ENCODE results near the gene DENR.
"Not testable (repeated sequence)": the region's sequence is repeated elsewhere in the genome, so short reads cannot be mapped to it uniquely, and the experiment has no call there.

The DENR gene, protein sequence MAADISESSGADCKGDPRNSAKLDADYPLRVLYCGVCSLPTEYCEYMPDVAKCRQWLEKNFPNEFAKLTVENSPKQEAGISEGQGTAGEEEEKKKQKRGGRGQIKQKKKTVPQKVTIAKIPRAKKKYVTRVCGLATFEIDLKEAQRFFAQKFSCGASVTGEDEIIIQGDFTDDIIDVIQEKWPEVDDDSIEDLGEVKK

DNA sequence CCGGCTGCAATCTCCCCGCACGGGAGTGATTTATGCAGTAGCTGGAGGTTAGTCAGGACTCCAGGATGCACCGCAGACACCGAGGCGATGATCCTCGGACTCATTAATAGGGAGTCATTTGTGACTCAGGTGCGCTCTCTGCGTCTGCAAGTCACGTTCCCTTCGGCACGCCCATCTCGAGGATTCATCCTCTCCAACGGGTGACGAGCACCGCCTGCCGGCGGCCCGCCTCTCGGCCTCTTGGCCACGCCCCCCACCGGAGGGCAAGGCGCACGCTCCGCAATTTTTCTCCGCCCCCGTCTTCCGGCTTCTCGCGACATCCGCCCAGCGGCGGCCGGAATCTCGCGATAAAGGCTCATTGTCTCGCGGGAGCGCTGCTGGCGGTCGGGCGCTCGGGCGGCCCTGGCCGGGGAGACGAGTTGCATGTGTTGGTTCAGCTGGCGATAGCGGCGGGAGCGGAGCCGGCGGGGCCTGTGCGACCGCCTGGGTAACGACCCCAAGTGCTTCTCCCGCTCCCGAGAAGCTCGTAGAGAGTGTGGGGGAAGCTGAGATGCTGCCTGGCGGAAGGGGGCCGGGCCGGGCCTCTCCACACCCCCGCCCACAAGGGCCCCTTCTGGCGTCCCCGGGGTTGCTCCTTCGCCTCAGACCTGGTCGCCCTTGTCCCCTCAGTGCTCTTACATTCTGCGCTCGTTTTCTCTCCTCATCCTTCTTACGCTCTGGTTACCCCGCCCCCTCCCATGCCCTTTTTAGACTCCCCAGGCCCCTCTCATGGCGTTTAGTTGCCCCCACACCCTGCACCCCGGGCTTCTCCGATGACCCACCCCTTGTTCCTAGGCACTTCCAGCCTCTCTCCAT lies at the start of gene DENR:
DENR (plus strand) TSS at position 361 of the 855 bp plus-strand sequence. CDS start 878 bp downstream, outside the sequence.
- no peak for TF ChIP-seq YY1 (IDR thresholded peaks at IDR 0.05; ENCODE audit: insufficient read depth, insufficient read length)
- TF ChIP-seq SUZ12 (IDR thresholded peaks at IDR 0.05; ENCODE audit: extremely low read depth, insufficient read depth, insufficient read length): no peak
- Histone ChIP-seq H3K4me3 (ENCODE audit: insufficient read length, low read depth) (peak within 1 kb of the TSS; percentile 96), H3K4me1 (ENCODE audit: insufficient read depth, insufficient read length) (peaks cover 8% of the 10 kb centered on the region), H3K9ac (ENCODE audit: insufficient read length, low read depth) (peak within 1 kb of the TSS; percentile 99), H3K27me3 (ENCODE audit: insufficient read depth, insufficient read length) (no peaks in the 10 kb centered on the region), H3K9me3 (ENCODE audit: insufficient read depth, low read length) (no peaks in the 10 kb centered on the region; the same call in 1 of the 2 replicates), H3K36me3 (ENCODE audit: insufficient read depth, insufficient read length, low read length) (peaks cover 42% of the 10 kb centered on the region)
- peak; percentile 97 for DNase-seq (ENCODE audit: low read depth, low spot score)

GRCh38 chr12:122702890-122703611 lies 49.6 kb upstream of the DENR start, which contains the start of gene HCAR2:
TSS of gene HCAR2 (minus strand) at chr12:122703357. CDS start at chr12:122703283, 74 bp downstream.
- H3K9me3 ChIP-seq (ENCODE audit: insufficient read depth, low read length); H3K9ac ChIP-seq (ENCODE audit: insufficient read length, low read depth); H3K4me3 ChIP-seq (ENCODE audit: insufficient read length, low read depth); DNase-seq (ENCODE audit: low read depth, low spot score); H3K27me3 ChIP-seq (ENCODE audit: insufficient read depth, insufficient read length); H3K36me3 ChIP-seq (ENCODE audit: insufficient read depth, insufficient read length, low read length); H3K4me1 ChIP-seq (ENCODE audit: insufficient read depth, insufficient read length): not testable (repeated sequence)

- H3K36me3 ChIP-seq (ENCODE audit: insufficient read depth, insufficient read length, low read length); H3K9ac ChIP-seq (ENCODE audit: insufficient read length, low read depth); H3K9me3 ChIP-seq (ENCODE audit: insufficient read depth, low read length); H3K4me3 ChIP-seq (ENCODE audit: insufficient read length, low read depth); H3K4me1 ChIP-seq (ENCODE audit: insufficient read depth, insufficient read length); DNase-seq (ENCODE audit: low read depth, low spot score); H3K27me3 ChIP-seq (ENCODE audit: insufficient read depth, insufficient read length): not testable (repeated sequence)
These were observed 48.8 kb upstream of the DENR start for GRCh38 chr12:122703841-122704240.

- not testable (repeated sequence) for H3K9me3 ChIP-seq (ENCODE audit: insufficient read depth, low read length); H3K9ac ChIP-seq (ENCODE audit: insufficient read length, low read depth); H3K4me3 ChIP-seq (ENCODE audit: insufficient read length, low read depth); H3K4me1 ChIP-seq (ENCODE audit: insufficient read depth, insufficient read length); H3K36me3 ChIP-seq (ENCODE audit: insufficient read depth, insufficient read length, low read length); DNase-seq (ENCODE audit: low read depth, low spot score); H3K27me3 ChIP-seq (ENCODE audit: insufficient read depth, insufficient read length)
These were observed 43.3 kb upstream of the DENR start for GRCh38 chr12:122709287-122709686.

- H3K9ac ChIP-seq (ENCODE audit: insufficient read length, low read depth); H3K4me1 ChIP-seq (ENCODE audit: insufficient read depth, insufficient read length); H3K4me3 ChIP-seq (ENCODE audit: insufficient read length, low read depth); H3K9me3 ChIP-seq (ENCODE audit: insufficient read depth, low read length); H3K27me3 ChIP-seq (ENCODE audit: insufficient read depth, insufficient read length); DNase-seq (ENCODE audit: low read depth, low spot score); H3K36me3 ChIP-seq (ENCODE audit: insufficient read depth, insufficient read length, low read length): not testable (repeated sequence)
These were observed 42.3 kb upstream of the DENR start for GRCh38 chr12:122710341-122710740.

- not testable (repeated sequence) for H3K36me3 ChIP-seq (ENCODE audit: insufficient read depth, insufficient read length, low read length); H3K4me1 ChIP-seq (ENCODE audit: insufficient read depth, insufficient read length); H3K27me3 ChIP-seq (ENCODE audit: insufficient read depth, insufficient read length); H3K9ac ChIP-seq (ENCODE audit: insufficient read length, low read depth); H3K9me3 ChIP-seq (ENCODE audit: insufficient read depth, low read length); H3K4me3 ChIP-seq (ENCODE audit: insufficient read length, low read depth); DNase-seq (ENCODE audit: low read depth, low spot score)
These were observed 41.4 kb upstream of the DENR start for GRCh38 chr12:122711266-122711665.

DNA sequence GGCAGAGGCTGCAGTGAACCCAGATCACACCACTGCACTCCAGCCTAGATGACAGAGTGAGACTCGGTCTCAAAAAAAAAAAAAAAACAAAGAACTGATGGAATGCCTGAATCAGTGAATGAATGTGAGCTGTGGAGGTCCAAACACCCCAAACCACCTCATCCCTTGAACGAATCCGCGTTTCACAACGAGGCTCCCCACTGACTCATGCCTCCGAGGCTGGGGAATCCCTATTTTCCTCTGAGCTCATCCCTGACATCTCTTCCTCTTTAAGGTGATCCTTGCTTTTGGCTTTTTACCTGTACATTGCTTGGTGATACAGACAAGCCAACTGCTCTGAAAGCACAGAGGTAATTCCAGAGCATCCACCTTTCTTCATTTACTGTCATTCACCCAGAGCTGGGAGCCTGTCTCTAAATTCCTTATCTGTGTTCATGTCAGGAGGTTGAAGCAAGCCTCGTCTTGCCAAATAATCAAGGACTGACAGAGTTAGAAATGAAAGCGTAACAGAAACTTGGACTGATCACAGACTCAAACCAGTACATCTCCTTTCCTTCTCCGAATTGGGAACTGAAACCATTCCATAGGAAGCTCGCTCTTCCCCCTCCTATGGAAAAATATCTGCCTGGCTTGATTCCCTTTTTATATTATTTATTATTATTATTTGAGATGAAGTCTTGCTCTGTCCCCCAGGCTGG lies 39.0 kb upstream of the DENR start:
- H3K9ac ChIP-seq (ENCODE audit: insufficient read length, low read depth); H3K9me3 ChIP-seq (ENCODE audit: insufficient read depth, low read length); DNase-seq (ENCODE audit: low read depth, low spot score); H3K4me3 ChIP-seq (ENCODE audit: insufficient read length, low read depth); H3K27me3 ChIP-seq (ENCODE audit: insufficient read depth, insufficient read length); H3K4me1 ChIP-seq (ENCODE audit: insufficient read depth, insufficient read length); H3K36me3 ChIP-seq (ENCODE audit: insufficient read depth, insufficient read length, low read length): not testable (repeated sequence)

- not testable (repeated sequence) for H3K27me3 ChIP-seq (ENCODE audit: insufficient read depth, insufficient read length); H3K36me3 ChIP-seq (ENCODE audit: insufficient read depth, insufficient read length, low read length); H3K9ac ChIP-seq (ENCODE audit: insufficient read length, low read depth); H3K9me3 ChIP-seq (ENCODE audit: insufficient read depth, low read length); H3K4me1 ChIP-seq (ENCODE audit: insufficient read depth, insufficient read length); DNase-seq (ENCODE audit: low read depth, low spot score); H3K4me3 ChIP-seq (ENCODE audit: insufficient read length, low read depth)
These were observed 37.4 kb upstream of the DENR start for GRCh38 chr12:122715211-122715610.

DNA sequence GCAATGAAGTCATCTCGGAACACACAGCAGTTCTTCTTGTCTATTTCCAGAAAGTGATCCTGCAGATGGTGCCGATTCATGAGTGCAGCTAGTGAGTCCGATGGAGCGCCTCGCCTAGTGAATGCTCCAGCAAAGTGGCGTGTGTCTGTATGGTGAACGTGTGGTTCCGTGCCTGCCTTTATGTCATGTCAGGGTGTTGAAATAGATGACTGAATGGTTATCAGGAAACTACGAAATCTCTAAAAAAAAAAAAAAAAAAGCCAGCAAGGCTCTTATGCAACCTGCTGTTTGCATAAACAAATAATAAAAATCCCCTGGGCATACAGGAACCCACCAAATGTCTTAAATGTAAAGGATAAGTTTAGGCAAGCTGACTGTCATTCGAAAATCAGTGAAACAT lies 36.0 kb upstream of the DENR start, which contains the start of gene HCAR3:
HCAR3 (minus strand) TSS at position 154 of the 400 bp plus-strand sequence; CDS start at position 80, 74 bp downstream.
- H3K4me1 ChIP-seq (ENCODE audit: insufficient read depth, insufficient read length); H3K9ac ChIP-seq (ENCODE audit: insufficient read length, low read depth); H3K4me3 ChIP-seq (ENCODE audit: insufficient read length, low read depth); H3K36me3 ChIP-seq (ENCODE audit: insufficient read depth, insufficient read length, low read length); H3K9me3 ChIP-seq (ENCODE audit: insufficient read depth, low read length); H3K27me3 ChIP-seq (ENCODE audit: insufficient read depth, insufficient read length); DNase-seq (ENCODE audit: low read depth, low spot score): not testable (repeated sequence)

All from NT2/D1 (cell line).